Psoas muscle (tissue), 8 donors: ENCODE results near the gene CCL15. TPM values are rescaled to one million over a fixed set of nuclear protein-coding genes. Genes with fewer than 3 reads are reported as not detected.

Experiments
- ATAC-seq, 4 donors: fragments of 200-7000 bp; cut with Tn5 transposase; one replicate each; pipeline ENCODE4 v1.9.1; 2020; ENCODE audit warnings: moderate library complexity in 3 of 4, mild to moderate bottlenecking in 2 of 4
- DNase-seq, 2 donors: peaks; one replicate each; pipeline ENCODE4 v3.0.0-alpha.2; 2020
- H3K27ac ChIP-seq: fragments of 200-600 bp; one replicate; pipeline ENCODE4 v1.8.0; 2022
- H3K27me3 ChIP-seq, 3 donors: fragments of 200-600 bp in 1 of 3; one replicate each; pipeline versions ENCODE4 v1.6.1 to v1.8.0; 2013 to 2022; ENCODE audit warnings: low read length in 2 of 3, mild to moderate bottlenecking in 2 of 3, moderate library complexity in 1 of 3; ENCODE audit not compliant: insufficient read depth in 3 of 3
- H3K36me3 ChIP-seq, 2 donors: fragments of 200-600 bp in 1 of 2; one replicate each; pipeline versions ENCODE4 v1.6.1 to v1.8.0; 2013 to 2022; ENCODE audit warnings: low read depth in 1 of 2, mild to moderate bottlenecking in 1 of 2, moderate library complexity in 1 of 2; ENCODE audit not compliant: insufficient read depth in 1 of 2
- H3K4me1 ChIP-seq: fragments of 200-600 bp; one replicate; pipeline ENCODE4 v1.8.0; 2022
- H3K4me3 ChIP-seq: fragments of 200-600 bp; one replicate; pipeline ENCODE4 v1.8.0; 2022; ENCODE audit warnings: mild to moderate bottlenecking
- H3K9me3 ChIP-seq: fragments of 200-600 bp; one replicate; pipeline ENCODE4 v1.8.0; 2022
- CTCF ChIP-seq: fragments of 200-600 bp; IDR thresholded peaks from one replicate; pipeline ENCODE4 v1.8.0; 2022; ENCODE audit warnings: antibody characterized with exemption
- WGBS, 3 donors: extraction: QIAGEN DNeasy Blood & Tissue Kit; methylation state at CpG; one replicate each; pipeline versions ENCODE4 v1.1.6 to v1.1.7; 2013; 5-methylcytosine and 5-hydroxymethylcytosine counted together
- intact Hi-C, 2 donors: fragments of 100-400 bp; cut with DNase I; formaldehyde crosslinking; loops; one replicate each; pipeline versions ENCODE4 v1.11.0 to v1.14.2; 2022
- polyA plus RNA-seq, 3 donors: library from polyadenylated mRNA; stranded (reverse); fragments of 200-250 nt; gene quantifications; one replicate each; pipeline ENCODE4 v1.2.3, GENCODE V29; 2013
- total RNA-seq, 4 donors: library from RNA; stranded (reverse); fragmentation: NEBNext Ultra II Directional in 2 of 4; extraction: Animal tissue kit (Norgen Biotek cat#: 25700) in 2 of 4; gene quantifications; one replicate each; pipeline versions ENCODE4 v1.2.1 to v1.2.4, GENCODE V29; 2021 to 2023
- donor health status: healthy with polysubstance abuse.
- donor health status: DM: no; HTN: no; CAD: no; lungs with moderate emphysema.
- donor health status: Bipolar disorder and iron deficiency.
- donor health status: healthy.
- donor health status: DM: yes; HTN: yes; CAD: no.
- donor health status: DM: no; HTN: no; CAD: no.
- donor health status: DM: no; HTN: no; CAD: no.
- donor health status: DM: yes; HTN: yes; CAD: no.

The CCL15 gene
- total and polyA plus RNA-seq, 7 donors, result not detected

GRCh38 chr17:35965272-35965671 is 36.1 kb downstream of the CCL15 start:
- intact Hi-C loops, result no loop called here
- no peak for TF ChIP-seq CTCF
- Histone ChIP-seq H3K4me3 (no peak overlapping the region), H3K9me3 (no peaks in the 10 kb centered on the region), H3K36me3 (no peaks in the 10 kb centered on the region), H3K27me3 (peaks cover 0 to 4% (median 0%) of the 10 kb centered on the region in 3 donors), H3K27ac (no peak overlapping the region), H3K4me1 (no peaks in the 10 kb centered on the region)
- no peak for DNase-seq
- WGBS, 3 donors, result 90 to 91% (median 90%) methylated on average over 7 of the region's 7 CpGs
- no peak for ATAC-seq

- Histone ChIP-seq H3K27ac (no peak overlapping the region), H3K4me1 (no peaks in the 10 kb centered on the region), H3K27me3 (peaks cover 0 to 4% (median 3%) of the 10 kb centered on the region in 3 donors), H3K9me3 (no peaks in the 10 kb centered on the region), H3K4me3 (no peak overlapping the region), H3K36me3 (no peaks in the 10 kb centered on the region)
- no peak for ATAC-seq
- WGBS, 3 donors, result 78 to 83% (median 80%) methylated on average over 6 of the region's 6 CpGs
- intact Hi-C loops, result no loop called here
- DNase-seq, result no peak
- no peak for TF ChIP-seq CTCF
Measured at GRCh38 chr17:35963663-35964062, 37.7 kb downstream of the CCL15 start.

- ATAC-seq (no peak), DNase-seq (no peak)
- intact Hi-C loops, result no loop called here
- Histone ChIP-seq H3K9me3 (no peaks in the 10 kb centered on the region), H3K4me1 (no peaks in the 10 kb centered on the region), H3K27me3 (peaks cover 0 to 2% (median 0%) of the 10 kb centered on the region in 3 donors), H3K27ac (no peak overlapping the region), H3K36me3 (no peaks in the 10 kb centered on the region), H3K4me3 (no peak overlapping the region)
- 57 to 61% (median 58%) methylated on average over 7 of the region's 7 CpGs for WGBS, 3 donors
- no peak for TF ChIP-seq CTCF
Measured at GRCh38 chr17:35953720-35954119, 47.6 kb downstream of the CCL15 start.

GRCh38 chr17:35949401-35949800 is 52.0 kb downstream of the CCL15 start:
- Histone ChIP-seq H3K9me3 (no peaks in the 10 kb centered on the region), H3K4me3 (no peak overlapping the region), H3K27me3 (peaks cover 0 to under 1% (median 0%) of the 10 kb centered on the region in 3 donors), H3K27ac (no peak overlapping the region), H3K4me1 (no peaks in the 10 kb centered on the region), H3K36me3 (no peaks in the 10 kb centered on the region)
- DNase-seq, result no peak
- intact Hi-C loops, result no loop called here
- no peak for TF ChIP-seq CTCF
- no peak for ATAC-seq
- WGBS, 3 donors, result 58 to 67% (median 66%) methylated on average over 3 of the region's 3 CpGs

- H3K4me1 ChIP-seq, result no peaks in the 10 kb centered on the region
- 90 to 93% (median 90%) methylated on average over 7 of the region's 7 CpGs for WGBS, 3 donors
- no peak for TF ChIP-seq CTCF
- no peak overlapping the region for H3K4me3 ChIP-seq
- ATAC-seq (no peak), DNase-seq (no peak)
- no peak overlapping the region for H3K27ac ChIP-seq
- H3K36me3 ChIP-seq, result no peaks in the 10 kb centered on the region
- no peaks in the 10 kb centered on the region for H3K9me3 ChIP-seq
- intact Hi-C loops, result no loop called here
- peaks cover 0 to 2% (median 0%) of the 10 kb centered on the region in 3 donors for H3K27me3 ChIP-seq
Measured at GRCh38 chr17:35948092-35948491, 53.3 kb downstream of the CCL15 start.
